ENCODE measurements around the gene ZNF444.
"Not testable (repeated sequence)": the region's sequence is repeated elsewhere in the genome, so short reads cannot be mapped to it uniquely, and the experiment has no call there.

ZNF444 gene

GRCh38 chr19:56170261-56170660 lies 29.2 kb downstream of the ZNF444 start:
- H3K27me3 ChIP-seq (ENCODE audit: control insufficient read depth, insufficient read depth, low read length): no peaks in the 10 kb centered on the region
- no peak overlapping the region for H3K4me3 ChIP-seq (ENCODE audit: low read depth, low read length)
- no peaks in the 10 kb centered on the region for H3K79me2 ChIP-seq
- H3K27ac ChIP-seq: no peak overlapping the region
- no peaks in the 10 kb centered on the region for H3K4me1 ChIP-seq
- H3K36me3 ChIP-seq (ENCODE audit: control insufficient read depth, insufficient read depth, low read length): no peaks in the 10 kb centered on the region
- H3K9me3 ChIP-seq (ENCODE audit: control insufficient read depth, low read length): no peaks in the 10 kb centered on the region
- H3K4me2 ChIP-seq (ENCODE audit: low read length): no peak overlapping the region
- no peak overlapping the region for H2AFZ ChIP-seq
- TF ChIP-seq CTCF (IDR thresholded peaks at IDR 0.05): no peak
- H3K9ac ChIP-seq: no peak overlapping the region

GRCh38 chr19:56174086-56174485 lies 33.0 kb downstream of the ZNF444 start:
- Histone ChIP-seq H3K27ac (no peak overlapping the region), H3K27me3 (ENCODE audit: control insufficient read depth, insufficient read depth, low read length) (no peaks in the 10 kb centered on the region)
- no peak for TF ChIP-seq CTCF (IDR thresholded peaks at IDR 0.05)

GRCh38 chr19:56174550-56174949 lies 33.5 kb downstream of the ZNF444 start:
- Histone ChIP-seq H3K9ac (no peak overlapping the region), H3K9me3 (ENCODE audit: control insufficient read depth, low read length) (no peaks in the 10 kb centered on the region), H3K27ac (no peak overlapping the region), H3K27me3 (ENCODE audit: control insufficient read depth, insufficient read depth, low read length) (no peaks in the 10 kb centered on the region), H3K4me3 (ENCODE audit: low read depth, low read length) (no peak overlapping the region), H3K36me3 (ENCODE audit: control insufficient read depth, insufficient read depth, low read length) (no peaks in the 10 kb centered on the region), H3K79me2 (no peaks in the 10 kb centered on the region), H3K4me1 (no peaks in the 10 kb centered on the region), H2AFZ (no peak overlapping the region), H3K4me2 (ENCODE audit: low read length) (no peak overlapping the region)
- no peak for TF ChIP-seq CTCF (IDR thresholded peaks at IDR 0.05)

More at GRCh38 chr19:56174086-56174485, 33.0 kb downstream of the ZNF444 start:
- H3K9ac ChIP-seq: no peak overlapping the region
- H3K4me1 ChIP-seq: no peaks in the 10 kb centered on the region
- no peaks in the 10 kb centered on the region for H3K36me3 ChIP-seq (ENCODE audit: control insufficient read depth, insufficient read depth, low read length)
- H2AFZ ChIP-seq: no peak overlapping the region
- no peak overlapping the region for H3K4me3 ChIP-seq (ENCODE audit: low read depth, low read length)
- H3K9me3 ChIP-seq (ENCODE audit: control insufficient read depth, low read length): no peaks in the 10 kb centered on the region
- H3K4me2 ChIP-seq (ENCODE audit: low read length): no peak overlapping the region
- no peaks in the 10 kb centered on the region for H3K79me2 ChIP-seq

GRCh38 chr19:56175861-56176307 lies 34.8 kb downstream of the ZNF444 start, which contains the start of gene GALP:
Gene GALP (plus strand): TSS chr19:56176008. CDS start chr19:56177109, 1,101 bp downstream.
- not testable (repeated sequence) for H3K4me1 ChIP-seq; H2AFZ ChIP-seq; H3K4me3 ChIP-seq (ENCODE audit: low read depth, low read length); H3K9me3 ChIP-seq (ENCODE audit: control insufficient read depth, low read length); H3K79me2 ChIP-seq; H3K27ac ChIP-seq; H3K9ac ChIP-seq; H3K36me3 ChIP-seq (ENCODE audit: control insufficient read depth, insufficient read depth, low read length); H3K4me2 ChIP-seq (ENCODE audit: low read length); H3K27me3 ChIP-seq (ENCODE audit: control insufficient read depth, insufficient read depth, low read length)

GRCh38 chr19:56176310-56176709 lies 35.2 kb downstream of the ZNF444 start:
- not testable (repeated sequence) for H3K4me2 ChIP-seq (ENCODE audit: low read length); H3K4me3 ChIP-seq (ENCODE audit: low read depth, low read length); H3K9me3 ChIP-seq (ENCODE audit: control insufficient read depth, low read length)

GRCh38 chr19:56176881-56177280 lies 35.8 kb downstream of the ZNF444 start:
- Histone ChIP-seq H2AFZ (no peak overlapping the region), H3K4me3 (ENCODE audit: low read depth, low read length) (no peak overlapping the region), H3K27ac (no peak overlapping the region), H3K4me2 (ENCODE audit: low read length) (no peak overlapping the region), H3K9ac (no peak overlapping the region), H3K27me3 (ENCODE audit: control insufficient read depth, insufficient read depth, low read length) (no peaks in the 10 kb centered on the region), H3K9me3 (ENCODE audit: control insufficient read depth, low read length) (no peaks in the 10 kb centered on the region), H3K4me1 (no peaks in the 10 kb centered on the region), H3K79me2 (no peaks in the 10 kb centered on the region), H3K36me3 (ENCODE audit: control insufficient read depth, insufficient read depth, low read length) (no peaks in the 10 kb centered on the region)
- TF ChIP-seq CTCF (IDR thresholded peaks at IDR 0.05): no peak

More at GRCh38 chr19:56176310-56176709, 35.2 kb downstream of the ZNF444 start:
- H3K36me3 ChIP-seq (ENCODE audit: control insufficient read depth, insufficient read depth, low read length); H3K4me1 ChIP-seq; H3K27me3 ChIP-seq (ENCODE audit: control insufficient read depth, insufficient read depth, low read length); H3K9ac ChIP-seq; H3K79me2 ChIP-seq; H2AFZ ChIP-seq; H3K27ac ChIP-seq: not testable (repeated sequence)
